ENCODE results near the gene OPCML.
A peak's percentile ranks its signal among the peaks of the same experiment; 100 is the strongest.

OPCML gene

DNA sequence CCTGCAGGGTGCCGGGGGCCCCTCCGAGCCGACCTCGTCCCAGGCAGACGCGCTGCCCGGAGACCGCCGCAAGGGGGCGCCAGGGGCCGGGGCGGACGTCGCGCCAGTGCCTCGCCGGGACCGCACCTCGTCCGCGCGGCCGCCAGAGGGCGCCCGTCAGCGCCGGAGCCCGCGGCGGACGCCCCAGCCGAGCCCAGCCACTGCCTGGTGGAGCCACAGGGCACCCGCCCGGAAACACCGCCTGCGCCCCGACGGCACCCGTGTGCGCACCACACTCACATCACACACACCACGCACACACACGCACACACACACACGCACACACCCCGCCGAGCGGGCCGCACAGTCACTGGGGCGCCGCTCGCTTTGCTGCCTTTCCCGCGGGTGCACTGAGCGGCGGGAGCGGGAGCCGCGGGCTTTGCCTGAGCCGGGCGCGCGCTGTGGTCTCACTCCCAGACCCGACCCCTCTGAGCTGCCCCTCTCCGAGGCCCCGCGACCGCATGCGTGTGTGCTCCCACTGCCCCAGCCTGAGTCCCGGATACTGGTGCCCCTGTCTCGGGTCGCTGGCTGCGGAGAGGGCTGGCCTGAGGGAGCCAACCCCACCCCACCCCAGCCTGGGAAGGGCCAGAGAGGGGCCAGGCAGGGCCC lies 449.3 kb downstream of the OPCML start:
- H3K4me3 ChIP-seq (ENCODE audit: low read depth, low read length) = peak overlapping the region; percentile 64
- TF ChIP-seq, protein P1, sequence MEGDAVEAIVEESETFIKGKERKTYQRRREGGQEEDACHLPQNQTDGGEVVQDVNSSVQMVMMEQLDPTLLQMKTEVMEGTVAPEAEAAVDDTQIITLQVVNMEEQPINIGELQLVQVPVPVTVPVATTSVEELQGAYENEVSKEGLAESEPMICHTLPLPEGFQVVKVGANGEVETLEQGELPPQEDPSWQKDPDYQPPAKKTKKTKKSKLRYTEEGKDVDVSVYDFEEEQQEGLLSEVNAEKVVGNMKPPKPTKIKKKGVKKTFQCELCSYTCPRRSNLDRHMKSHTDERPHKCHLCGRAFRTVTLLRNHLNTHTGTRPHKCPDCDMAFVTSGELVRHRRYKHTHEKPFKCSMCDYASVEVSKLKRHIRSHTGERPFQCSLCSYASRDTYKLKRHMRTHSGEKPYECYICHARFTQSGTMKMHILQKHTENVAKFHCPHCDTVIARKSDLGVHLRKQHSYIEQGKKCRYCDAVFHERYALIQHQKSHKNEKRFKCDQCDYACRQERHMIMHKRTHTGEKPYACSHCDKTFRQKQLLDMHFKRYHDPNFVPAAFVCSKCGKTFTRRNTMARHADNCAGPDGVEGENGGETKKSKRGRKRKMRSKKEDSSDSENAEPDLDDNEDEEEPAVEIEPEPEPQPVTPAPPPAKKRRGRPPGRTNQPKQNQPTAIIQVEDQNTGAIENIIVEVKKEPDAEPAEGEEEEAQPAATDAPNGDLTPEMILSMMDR (IDR thresholded peaks at IDR 0.05; ENCODE audit: low read depth, low read length) = peak; percentile 84
- H3K27me3 ChIP-seq (ENCODE audit: insufficient read depth, low read depth, severe bottlenecking) = peaks cover 15% of the 10 kb centered on the region
- no peaks in the 10 kb centered on the region for H3K36me3 ChIP-seq
- H3K9me3 ChIP-seq (ENCODE audit: severe bottlenecking) = no peaks in the 10 kb centered on the region
- DNase-seq = peak; percentile 75
- 0 out of 2 replicates have a peak overlapping the region, but pooled peaks have one; percentile 54 for H3K27ac ChIP-seq

DNA sequence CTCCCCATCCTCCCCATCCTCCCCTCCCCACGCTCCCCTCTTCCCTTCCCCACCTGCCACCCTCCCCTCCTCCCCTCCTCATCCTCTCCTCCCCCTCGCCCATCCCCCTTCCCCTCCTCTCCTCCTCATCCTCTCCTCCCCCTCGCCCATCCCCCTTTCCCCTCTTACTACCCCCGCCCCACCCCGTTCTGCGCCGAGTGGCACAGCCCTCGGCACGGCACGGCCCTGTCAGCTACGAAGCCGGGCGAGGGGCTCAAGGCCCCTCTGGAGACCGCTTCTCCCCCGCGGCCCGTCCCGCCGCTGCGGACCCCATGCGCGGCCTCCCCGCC lies 449.9 kb downstream of the OPCML start:
- Histone ChIP-seq H3K36me3 (no peaks in the 10 kb centered on the region), H3K27me3 (ENCODE audit: insufficient read depth, low read depth, severe bottlenecking) (peaks cover 18% of the 10 kb centered on the region), H3K9me3 (ENCODE audit: severe bottlenecking) (no peaks in the 10 kb centered on the region), H3K4me3 (ENCODE audit: low read depth, low read length) (peak overlapping the region; percentile 27; the same call in 1 of the 2 replicates), H3K27ac (0 out of 2 replicates have a peak overlapping the region, but pooled peaks have one; percentile 54)
- TF ChIP-seq, protein P1 (IDR thresholded peaks at IDR 0.05; ENCODE audit: low read depth, low read length) = no peak
- DNase-seq = peak; percentile 67

DNA sequence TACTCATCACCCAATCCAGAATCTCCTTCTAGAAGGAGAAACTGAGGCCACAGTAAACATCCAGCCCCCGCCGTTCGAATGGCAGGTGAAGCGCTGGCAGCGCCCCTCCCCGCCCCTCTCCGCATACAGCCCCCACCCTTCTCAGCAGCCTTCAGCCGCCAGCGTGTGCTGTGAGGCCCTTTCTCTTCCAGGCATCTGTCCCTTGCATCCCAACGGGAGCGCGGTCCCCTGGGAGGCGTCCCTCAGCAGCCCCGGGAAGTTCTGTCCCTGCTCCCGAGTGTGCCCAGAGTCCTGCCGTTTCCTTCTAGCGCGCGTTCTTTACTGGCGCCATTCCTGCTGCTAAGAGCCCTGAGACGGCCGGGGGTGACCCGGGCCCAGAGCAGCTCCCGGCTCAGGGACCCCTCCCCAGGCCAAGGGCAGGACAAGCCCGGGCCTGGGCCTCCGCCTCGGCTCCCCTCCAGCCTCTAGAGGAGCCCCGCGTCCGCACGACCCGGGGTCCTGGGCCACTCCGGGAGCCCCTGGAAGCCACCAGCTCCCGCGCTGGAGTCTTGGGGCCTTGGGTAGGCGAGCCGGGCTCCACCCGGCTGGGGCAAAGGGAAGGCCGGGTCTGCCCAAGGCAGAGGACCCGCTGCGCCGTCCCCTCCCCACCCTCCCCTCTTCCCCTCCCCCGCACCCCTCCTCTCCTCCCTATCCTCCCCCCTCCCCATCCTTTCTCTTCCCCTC lies 450.4 kb downstream of the OPCML start:
- DNase-seq = no peak
- Histone ChIP-seq H3K4me3 (ENCODE audit: low read depth, low read length) (no peak overlapping the region), H3K27me3 (ENCODE audit: insufficient read depth, low read depth, severe bottlenecking) (peaks cover 23% of the 10 kb centered on the region), H3K9me3 (ENCODE audit: severe bottlenecking) (no peaks in the 10 kb centered on the region), H3K36me3 (no peaks in the 10 kb centered on the region), H3K27ac (no peak overlapping the region)
- TF ChIP-seq, protein P1 (IDR thresholded peaks at IDR 0.05; ENCODE audit: low read depth, low read length) = no peak

DNA sequence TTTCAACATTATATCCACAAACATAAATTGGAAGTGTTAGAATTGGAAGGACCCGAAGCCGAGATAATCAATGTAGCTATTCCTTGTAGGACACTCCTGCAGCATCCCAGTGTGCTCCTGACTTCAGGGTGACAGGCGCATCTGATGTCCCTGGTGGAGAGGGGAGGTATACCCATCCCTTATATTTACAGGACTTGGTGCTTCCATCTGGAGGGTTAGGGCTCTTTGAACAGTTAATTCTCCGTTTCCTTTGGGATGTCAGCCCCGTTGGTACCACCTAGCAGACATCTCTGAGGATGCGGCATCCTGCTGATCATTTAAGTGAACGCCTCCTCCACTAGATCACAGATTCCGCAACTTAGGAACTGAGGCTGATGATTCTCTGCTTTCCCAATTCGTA lies 451.3 kb downstream of the OPCML start:
- no peaks in the 10 kb centered on the region for H3K36me3 ChIP-seq
- H3K9me3 ChIP-seq (ENCODE audit: severe bottlenecking) = no peaks in the 10 kb centered on the region
- TF ChIP-seq, protein P1 (IDR thresholded peaks at IDR 0.05; ENCODE audit: low read depth, low read length) = peak; percentile 16; the same call in 1 of the 2 replicates
- H3K27ac ChIP-seq = no peak overlapping the region
- DNase-seq = no peak
- no peak overlapping the region for H3K4me3 ChIP-seq (ENCODE audit: low read depth, low read length)
- peaks cover 28% of the 10 kb centered on the region for H3K27me3 ChIP-seq (ENCODE audit: insufficient read depth, low read depth, severe bottlenecking)

DNA sequence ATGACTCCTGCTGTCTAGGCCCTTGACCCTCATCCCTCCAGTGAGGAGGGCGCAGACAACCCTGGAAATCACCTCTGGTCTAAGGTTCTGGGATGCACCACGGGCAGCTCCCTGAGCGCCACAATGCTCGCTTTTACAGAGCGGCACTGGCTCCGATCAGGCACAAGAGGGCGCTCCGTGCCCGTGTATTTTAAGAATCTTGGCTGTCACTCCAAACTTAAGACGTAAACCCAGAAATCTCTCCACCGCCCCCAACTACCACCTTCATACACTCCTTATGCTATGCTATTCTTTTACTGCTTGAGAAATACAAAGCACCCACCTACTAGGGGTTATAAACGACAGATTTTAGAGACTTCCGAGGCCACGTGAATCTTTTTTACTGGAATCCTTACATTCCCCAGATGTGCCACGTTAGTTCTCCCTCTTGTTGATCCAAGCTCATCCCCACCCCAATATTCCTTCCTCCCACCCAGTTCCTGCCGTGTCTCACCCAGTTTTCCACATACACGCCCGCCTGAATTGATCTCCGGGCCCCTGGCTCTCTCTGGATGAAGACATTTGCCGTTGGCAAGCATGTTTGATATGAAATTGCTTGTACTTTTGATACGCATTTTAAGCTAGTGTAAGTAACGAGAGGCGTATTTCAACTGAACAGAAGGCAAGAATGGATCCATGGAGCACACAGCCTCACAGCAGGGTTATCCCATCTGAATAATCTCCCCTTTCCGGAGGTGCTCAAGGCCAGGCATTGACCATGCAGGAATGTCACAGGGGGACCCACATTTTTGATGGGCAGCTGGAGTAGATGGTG lies 453.5 kb downstream of the OPCML start:
- Histone ChIP-seq H3K27ac (no peak overlapping the region), H3K36me3 (no peaks in the 10 kb centered on the region), H3K9me3 (ENCODE audit: severe bottlenecking) (no peaks in the 10 kb centered on the region), H3K4me3 (ENCODE audit: low read depth, low read length) (no peak overlapping the region), H3K27me3 (ENCODE audit: insufficient read depth, low read depth, severe bottlenecking) (peaks cover 28% of the 10 kb centered on the region)
- TF ChIP-seq, protein P1 (IDR thresholded peaks at IDR 0.05; ENCODE audit: low read depth, low read length) = peak; percentile 87
- peak; percentile 57 for DNase-seq

Measured in WERI-Rb-1 (cell line).